Stimulated activated CD4-positive, alpha-beta T cell treated with anti-CD3 and anti-CD28 coated beads, TNF-alpha, amount 100 ng/mL, for 48 hours (primary cell): ENCODE measurements around the gene PPP4R4.
"Not testable (repeated sequence)": the region's sequence is repeated elsewhere in the genome, so short reads cannot be mapped to it uniquely, and the experiment has no call there.

Experiments
- DNase-seq, 3 donors: peaks; one replicate each; pipeline ENCODE4 v3.0.0-alpha.2; 2020; ENCODE audit warnings: low read depth in 3 of 3

Gene PPP4R4

GRCh38 chr14:94180655-94181271 lies 6.6 kb downstream of the PPP4R4 start:
- DNase-seq = no peak

GRCh38 chr14:94181835-94182234 lies 7.7 kb downstream of the PPP4R4 start:
- DNase-seq = no peak

- DNase-seq = no peak
These were observed 18.4 kb downstream of the PPP4R4 start for GRCh38 chr14:94192536-94192935.

- DNase-seq = no peak
These were observed 19.7 kb downstream of the PPP4R4 start for GRCh38 chr14:94193776-94194175.

GRCh38 chr14:94196057-94196456 lies 21.9 kb downstream of the PPP4R4 start:
- no peak for DNase-seq

- no peak for DNase-seq
These were observed 29.5 kb downstream of the PPP4R4 start for GRCh38 chr14:94203473-94204210.

GRCh38 chr14:94213021-94213420 lies 38.9 kb downstream of the PPP4R4 start:
- no peak for DNase-seq

- no peak for DNase-seq
These were observed 39.6 kb downstream of the PPP4R4 start for GRCh38 chr14:94213741-94214140.

- DNase-seq = no peak
These were observed 43.0 kb downstream of the PPP4R4 start for GRCh38 chr14:94217116-94217515.

GRCh38 chr14:94218198-94218886 lies 44.2 kb downstream of the PPP4R4 start:
- not testable (repeated sequence) for DNase-seq

- no peak for DNase-seq
These were observed 49.9 kb downstream of the PPP4R4 start for GRCh38 chr14:94224040-94224439.

- no peak for DNase-seq
These were observed 51.6 kb downstream of the PPP4R4 start for GRCh38 chr14:94225460-94226378.

GRCh38 chr14:94227029-94227428 lies 52.9 kb downstream of the PPP4R4 start:
- no peak for DNase-seq

GRCh38 chr14:94237046-94237445 lies 62.9 kb downstream of the PPP4R4 start:
- no peak for DNase-seq

GRCh38 chr14:94237983-94238382 lies 63.9 kb downstream of the PPP4R4 start:
- DNase-seq = no peak

- no peak for DNase-seq
These were observed 65.3 kb downstream of the PPP4R4 start for GRCh38 chr14:94239406-94239805.

GRCh38 chr14:94244182-94244581 lies 70.1 kb downstream of the PPP4R4 start:
- no peak for DNase-seq

- not testable (repeated sequence) for DNase-seq
These were observed 90.1 kb downstream of the PPP4R4 start for GRCh38 chr14:94264195-94264594.

GRCh38 chr14:94267352-94267751 lies 93.2 kb downstream of the PPP4R4 start:
- no peak for DNase-seq

- DNase-seq = not testable (repeated sequence)
These were observed 94.5 kb downstream of the PPP4R4 start for GRCh38 chr14:94268582-94268981.

GRCh38 chr14:94269156-94269555 lies 95.0 kb downstream of the PPP4R4 start:
- no peak for DNase-seq
